K562 (cell line): ENCODE data around the gene SPG21. TPM values are rescaled to one million over a fixed set of nuclear protein-coding genes. Genes with fewer than 3 reads are reported as not detected.

Experiments used
- ATAC-seq: fragments of 200-7000 bp; cut with Tn5 transposase; 3 replicates; pipeline ENCODE4 v1.9.1; 2020; ENCODE audit warnings: moderate library complexity
- BruUV-seq: library from RNA; stranded (reverse); fragments of 400-500 nt; replicated peaks from 2 replicates; lab custom pipeline; 2021; lab: Mats Ljungman, UMichigan
- CTCF ChIA-PET: fragments of 300-600 bp; formaldehyde crosslinking; extraction: SDS; loops from one replicate; lab custom pipeline; 2021; ENCODE audit warnings: low intra/inter-chr PET ratio; lab: Yijun Ruan, JAX
- POLR2A ChIA-PET: fragments of 300-600, 350-650 bp; sonication (Branson Sonifier 250); formaldehyde crosslinking; extraction: SDS; loops from one replicate; lab custom pipeline; 2021; ENCODE audit warnings: antibody characterized with exemption, inconsistent platforms; lab: Yijun Ruan, JAX
- DNase-seq, 4 experiments: peaks; one replicate each; pipeline versions ENCODE4 v3.0.0 to v3.0.0-alpha.2; 2011 to 2018; ENCODE audit warnings: low spot score in 3 of 4, mixed read lengths in 3 of 4; ENCODE audit errors: extremely low read depth in 1 of 4
- FAIRE-seq: peaks from 2 replicates; lab custom pipeline; 2011; peaks lifted over from hg19 to GRCh38; lab: Jason Lieb, UNC
- H2AFZ ChIP-seq: 2 replicates; pipeline ENCODE4 v1.6.0; 2011; ENCODE audit warnings: low read depth, low read length, control low read depth, inconsistent platforms
- H3K27ac ChIP-seq: fragments of 200-600 bp; 3 replicates; pipeline ENCODE4 v1.8.0; 2011; ENCODE audit warnings: low read depth, mild to moderate bottlenecking, control low read depth, inconsistent platforms, low read length, moderate library complexity, mixed read lengths; ENCODE audit errors: extremely low read depth
- H3K27me3 ChIP-seq, 2 experiments: fragments of 300-600 bp in 1 of 2; 2 replicates in 1 of 2; 3 replicates in 1 of 2; pipeline versions ENCODE4 v1.6.0 to v1.8.0; 2011; ENCODE audit warnings: inconsistent platforms in 2 of 2, low read length in 2 of 2, mild to moderate bottlenecking in 1 of 2, mixed read lengths in 1 of 2, moderate library complexity in 1 of 2; ENCODE audit not compliant: control insufficient read depth in 2 of 2, insufficient read depth in 2 of 2
- H3K36me3 ChIP-seq: fragments of 300-600 bp; 3 replicates; pipeline ENCODE4 v1.8.0; 2011; ENCODE audit warnings: mild to moderate bottlenecking, low read length, inconsistent platforms; ENCODE audit not compliant: control insufficient read depth, insufficient read depth
- H3K4me1 ChIP-seq, 2 experiments: fragments of 200-600 bp in 1 of 2; replicated peaks in 1 of 2; 2 replicates in 1 of 2; 3 replicates in 1 of 2; pipeline versions ENCODE4 v1.5.1 to v1.8.0; 2011; ENCODE audit warnings: inconsistent platforms in 2 of 2, low read length in 2 of 2, mild to moderate bottlenecking in 1 of 2, mixed read lengths in 1 of 2, moderate library complexity in 1 of 2; ENCODE audit not compliant: control insufficient read depth in 2 of 2, insufficient read depth in 2 of 2
- H3K4me2 ChIP-seq: 2 replicates; pipeline ENCODE4 v1.6.1; 2011; ENCODE audit warnings: low read length, control low read depth, inconsistent platforms, mixed read lengths; ENCODE audit not compliant: insufficient read depth
- H3K4me3 ChIP-seq: fragments of 200-600 bp; sonication (generic), shearing (Covaris generic); 2 replicates; pipeline ENCODE4 v1.5.1; 2016; ENCODE audit warnings: control low read depth, inconsistent platforms
- H3K79me2 ChIP-seq: fragments of 200-600 bp; 3 replicates; pipeline ENCODE4 v1.8.0; 2011; ENCODE audit warnings: low read length, inconsistent platforms; ENCODE audit not compliant: control insufficient read depth, insufficient read depth
- H3K9ac ChIP-seq, 2 experiments: 2 replicates each; pipeline versions ENCODE4 v1.6.0 to v1.6.1; 2011; ENCODE audit warnings: low read depth in 2 of 2, low read length in 2 of 2, control low read depth in 1 of 2, inconsistent platforms in 1 of 2, mild to moderate bottlenecking in 1 of 2, mixed read lengths in 1 of 2; ENCODE audit not compliant: insufficient read depth in 1 of 2
- H3K9me1 ChIP-seq: one replicate; pipeline ENCODE4 v1.6.0; 2011; ENCODE audit warnings: inconsistent platforms, mild to moderate bottlenecking, low read length, moderate library complexity; ENCODE audit not compliant: control insufficient read depth, insufficient read depth
- H3K9me3 ChIP-seq: replicated peaks from 2 replicates; pipeline ENCODE4 v1.5.1; 2011; ENCODE audit warnings: low read depth, low read length, inconsistent platforms; ENCODE audit not compliant: control insufficient read depth, insufficient read depth
- H4K20me1 ChIP-seq: replicated peaks from 2 replicates; pipeline ENCODE4 v1.6.1; 2011; ENCODE audit warnings: low read length, inconsistent platforms, mixed read lengths; ENCODE audit not compliant: control insufficient read depth, insufficient read depth
- ATF6 ChIP-seq: sonication (generic); formaldehyde crosslinking; IDR thresholded peaks from 2 replicates; pipeline ENCODE4 v1.4.0; 2020; ENCODE audit warnings: mild to moderate bottlenecking, missing genetic modification reagents
- BCOR ChIP-seq: fragments of 450-650 bp; IDR thresholded peaks from 2 replicates; pipeline ENCODE4 v1.6.1; 2016
- CBFA2T3 ChIP-seq: fragments of 450-650 bp; IDR thresholded peaks from 2 replicates; pipeline ENCODE4 v1.6.1; 2017
- CHD1 ChIP-seq: fragments of 200-600 bp; sonication (generic); IDR thresholded peaks from one replicate; pipeline ENCODE4 v1.6.1; 2012; ENCODE audit warnings: mild to moderate bottlenecking, moderate library complexity, low read length, inconsistent platforms
- EGR1 ChIP-seq: fragments of 450-650 bp; conservative IDR thresholded peaks from 2 replicates; pipeline ENCODE4 v1.6.1; 2017; ENCODE audit warnings: mild to moderate bottlenecking
- ELF1 ChIP-seq: fragments of 200-800 bp; sonication (Bioruptor generic); IDR thresholded peaks from 2 replicates; pipeline ENCODE4 v1.6.1; 2016; ENCODE audit warnings: missing genetic modification characterization, missing compliant biosample characterization
- ERF ChIP-seq: fragments of 450-650 bp; formaldehyde crosslinking; IDR thresholded peaks from 2 replicates; pipeline ENCODE4 v1.4.0; 2020; ENCODE audit warnings: mild to moderate bottlenecking, mixed read lengths
- ETS1 ChIP-seq: conservative IDR thresholded peaks from 2 replicates; pipeline ENCODE4 v1.6.1; 2011; ENCODE audit warnings: low read depth, mild to moderate bottlenecking, low read length; ENCODE audit not compliant: control insufficient read depth
- ETV1 ChIP-seq: fragments of 450-650 bp; conservative IDR thresholded peaks from 2 replicates; pipeline ENCODE4 v1.6.1; 2016; ENCODE audit warnings: missing genetic modification characterization, control low read depth, low read depth, missing compliant biosample characterization
- GABPA ChIP-seq: fragments of 200-800 bp; sonication (Bioruptor generic); conservative IDR thresholded peaks from 2 replicates; pipeline ENCODE4 v1.6.1; 2016; ENCODE audit warnings: low read depth, missing genetic modification characterization, missing compliant biosample characterization
- GATA2 ChIP-seq: sonication (generic); formaldehyde crosslinking; IDR thresholded peaks from 2 replicates; pipeline ENCODE4 v1.4.0; 2020; ENCODE audit warnings: mild to moderate bottlenecking, missing genetic modification reagents
- HOXB6 ChIP-seq: fragments of 250-450 bp; sonication (Bioruptor Pico); IDR thresholded peaks from 2 replicates; pipeline ENCODE4 v1.5.1; 2022; ENCODE audit warnings: mild to moderate bottlenecking, borderline replicate concordance
- JUNB ChIP-seq: fragments of 450-650 bp; formaldehyde crosslinking; conservative IDR thresholded peaks from 2 replicates; pipeline ENCODE4 v1.4.0; 2020; ENCODE audit warnings: mild to moderate bottlenecking
- MCM3 ChIP-seq: fragments of 450-650 bp; IDR thresholded peaks from 2 replicates; pipeline ENCODE4 v1.6.1; 2016
- NELFE ChIP-seq: IDR thresholded peaks from 2 replicates; pipeline ENCODE4 v1.6.1; 2011; ENCODE audit warnings: mild to moderate bottlenecking; ENCODE audit not compliant: insufficient read depth, insufficient read length
- NR2C2 ChIP-seq, 2 experiments: fragments of 200-800 bp in 1 of 2; sonication (Bioruptor generic) in 1 of 2; sonication (generic) in 1 of 2; formaldehyde crosslinking in 1 of 2; IDR thresholded peaks; 2 replicates each; pipeline versions ENCODE4 v1.6.1 to v1.8.0; 2016 to 2022; ENCODE audit warnings: mild to moderate bottlenecking in 1 of 2, missing compliant biosample characterization in 1 of 2, missing genetic modification characterization in 1 of 2, missing genetic modification reagents in 1 of 2
- RBM39 ChIP-seq: fragments of 200-400 bp; formaldehyde crosslinking; optimal IDR thresholded peaks from 2 replicates; pipeline ENCODE3; 2018; ENCODE audit warnings: low read depth, low read length
- ZNF511 ChIP-seq: sonication (generic); formaldehyde crosslinking; IDR thresholded peaks from 2 replicates; pipeline ENCODE4 v1.8.0; 2022; ENCODE audit warnings: mild to moderate bottlenecking, missing genetic modification reagents
- ZSCAN32 ChIP-seq: fragments of 450-650 bp; formaldehyde crosslinking; IDR thresholded peaks from 2 replicates; pipeline ENCODE4 v1.4.0; 2020; ENCODE audit warnings: mild to moderate bottlenecking, moderate library complexity
- WGBS: fragments of 100-300 bp; shearing (Covaris generic); methylation state at CpG from one replicate; pipeline ENCODE4 v1.1.6; 2016; ENCODE audit warnings: low coverage, mixed read lengths; ENCODE audit not compliant: insufficient coverage; ENCODE audit errors: missing lambda C conversion rate; 5-methylcytosine and 5-hydroxymethylcytosine counted together
- in situ Hi-C: fragments of 300-500 bp; cut with MboI; formaldehyde crosslinking; loops from 4 replicates; pipeline ENCODE4 v1.15.0; 2018; ENCODE audit warnings: inconsistent platforms, mixed read lengths
- intact Hi-C: fragments of 100-400 bp; cut with micrococcal nuclease; formaldehyde crosslinking; loops from 2 replicates; pipeline ENCODE4 v1.14.2; 2022
- polyA plus RNA-seq, 8 experiments: library from polyadenylated mRNA; depleted of rRNA in 4 of 8; stranded (reverse) in 5 of 8; unstranded in 3 of 8; fragments of >200 nt; fragmentation: Nextera tagmentation in 2 of 8; fragmentation: Illumina TruSeq in 1 of 8; extraction: Ambion mirVana in 2 of 8; extraction: Trizol in 1 of 8; gene quantifications; 2 replicates each; pipeline versions ENCODE4 v1.2.1 to v1.2.3, GENCODE V29; 2011 to 2014; ENCODE audit warnings: inconsistent platforms in 1 of 8, missing spikeins in 1 of 8
- total RNA-seq, 7 experiments: library from RNA; depleted of rRNA in 6 of 7; stranded (reverse); fragments of >200 nt in 6 of 7; fragmentation: Illumina TruSeq in 2 of 7; extraction: Trizol in 2 of 7; gene quantifications; 2 replicates each; pipeline versions ENCODE4 v1.2.1 to v1.2.3, GENCODE V29; 2011 to 2021; ENCODE audit warnings: low replicate concordance in 1 of 7

SPG21 gene
- total and polyA plus RNA-seq, 9 of the 15 experiments (the other 6 are each of a cell fraction or from before 2014, with no cell fraction given): 22.8 to 98.8 (median 65.1) TPM

- Histone ChIP-seq H3K4me3 (no peak overlapping the region), H3K4me1 (no peaks in the 10 kb centered on the region), H3K9ac (no peak overlapping the region), H3K9me3 (no peaks in the 10 kb centered on the region), H3K4me2 (no peak overlapping the region), H2AFZ (no peak overlapping the region), H3K9me1 (no peaks in the 10 kb centered on the region), H3K27ac (no peak overlapping the region), H3K27me3 (peaks cover 27 to 53% of the 10 kb centered on the region in 2 experiments), H3K36me3 (no peaks in the 10 kb centered on the region), H4K20me1 (peaks cover 7% of the 10 kb centered on the region), H3K79me2 (no peaks in the 10 kb centered on the region)
- peak; percentile 51 for ATAC-seq
- CTCF ChIA-PET: no interaction called here
- in situ Hi-C loops: no loop called here
- no peak for DNase-seq
- BruUV-seq: no TSS peak
- intact Hi-C loops: no loop called here
- POLR2A ChIA-PET: no interaction called here
- FAIRE-seq: no peak
- WGBS: 3% methylated on average over 13 of the region's 13 CpGs
- TF ChIP-seq GABPA (tag) (peak; percentile 68), GATA2 (CRISPR knock-in tag) (no peak), NR2C2 (CRISPR knock-in tag; IDR thresholded peaks at IDR 0.05) (no peak), NR2C2 (tag; IDR thresholded peaks at IDR 0.05) (peak; percentile 37; the same call in 1 of the 2 replicates), ZNF511 (no peak), NELFE (no peak), ELF1 (tag) (no peak), ZSCAN32 (CRISPR knock-in tag) (peak; percentile 65; the same call in 1 of the 2 replicates), ATF6 (CRISPR knock-in tag) (no peak), HOXB6 (CRISPR knock-in tag) (no peak), RBM39 (no peak), MCM3 (no peak), ETS1 (no peak), CBFA2T3 (0 out of 2 replicates have a peak, but pooled peaks have one; percentile 21), ETV1 (tag) (0 out of 2 replicates have a peak, but pooled peaks have one; percentile 39), CHD1 (no peak), EGR1 (no peak), JUNB (CRISPR knock-in tag) (no peak), ERF (CRISPR knock-in tag) (no peak), BCOR (no peak)
These were observed 64.1 kb downstream of the SPG21 start for GRCh38 chr15:64925335-64926330.
